IPS-20b (cell line): ENCODE measurements around the gene RAB30.

Experiments
- H3K27ac ChIP-seq: one replicate; pipeline ENCODE4 v1.5.1; 2013; ENCODE audit warnings: low read length
- H3K27me3 ChIP-seq: 2 replicates; pipeline ENCODE4 v1.6.1; 2013; ENCODE audit warnings: mild to moderate bottlenecking, low read length, inconsistent platforms; ENCODE audit not compliant: insufficient read depth
- H3K36me3 ChIP-seq: 2 replicates; pipeline ENCODE4 v1.6.1; 2013; ENCODE audit warnings: low read depth, mild to moderate bottlenecking, inconsistent platforms, low read length, moderate library complexity; ENCODE audit not compliant: insufficient read depth
- H3K4me1 ChIP-seq: 2 replicates; pipeline ENCODE4 v1.6.1; 2013; ENCODE audit warnings: mild to moderate bottlenecking, control low read depth, inconsistent platforms, low read length, moderate library complexity; ENCODE audit not compliant: insufficient read depth
- H3K4me3 ChIP-seq: 2 replicates; pipeline ENCODE4 v1.5.1; 2013; ENCODE audit warnings: mild to moderate bottlenecking, low read length, inconsistent platforms
- H3K9ac ChIP-seq: 2 replicates; pipeline ENCODE4 v1.6.1; 2013; ENCODE audit warnings: low read depth, mild to moderate bottlenecking, inconsistent platforms, low read length, moderate library complexity
- H3K9me3 ChIP-seq: 2 replicates; pipeline ENCODE4 v1.6.1; 2013; ENCODE audit warnings: mild to moderate bottlenecking, low read depth, low read length, inconsistent platforms; ENCODE audit not compliant: insufficient read depth

RAB30 gene, protein sequence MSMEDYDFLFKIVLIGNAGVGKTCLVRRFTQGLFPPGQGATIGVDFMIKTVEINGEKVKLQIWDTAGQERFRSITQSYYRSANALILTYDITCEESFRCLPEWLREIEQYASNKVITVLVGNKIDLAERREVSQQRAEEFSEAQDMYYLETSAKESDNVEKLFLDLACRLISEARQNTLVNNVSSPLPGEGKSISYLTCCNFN

DNA sequence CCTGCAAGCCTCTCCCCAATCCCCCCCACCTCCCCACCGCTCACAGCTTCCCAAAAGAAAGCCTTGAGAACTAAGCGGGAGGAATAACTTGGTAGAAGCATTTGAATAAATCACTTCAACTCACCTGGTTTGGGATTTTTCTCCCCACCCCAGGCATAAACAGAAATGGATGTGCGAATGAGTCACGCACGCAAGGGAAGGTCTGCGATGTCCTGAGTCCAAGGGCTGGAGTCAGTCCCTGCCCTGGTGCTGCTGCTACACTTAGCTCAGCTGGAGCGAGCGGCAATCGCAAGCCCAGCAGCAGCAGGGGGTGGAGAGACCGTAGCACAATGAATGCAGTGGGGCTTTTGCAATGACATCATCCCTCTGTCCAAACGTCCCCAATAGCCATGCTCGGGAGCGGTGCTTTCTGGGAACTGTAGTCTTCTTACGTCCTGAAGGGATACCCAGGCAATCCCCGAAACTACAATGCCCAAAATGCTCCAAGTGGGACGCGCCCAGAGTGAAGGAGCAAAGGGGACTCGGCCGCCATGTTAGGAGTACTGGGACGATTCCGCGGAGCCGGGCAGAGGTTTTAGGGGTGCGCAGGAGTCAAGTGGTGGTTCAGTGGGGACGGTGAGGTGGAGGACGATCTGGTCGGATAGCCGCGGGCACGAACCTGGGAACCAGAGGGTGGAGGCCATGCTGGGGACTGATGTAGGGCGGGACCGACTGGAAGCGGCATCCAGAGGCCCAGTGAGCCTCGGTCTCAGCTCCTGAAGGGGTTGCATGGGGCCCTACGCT, at the start of gene RAB30:
TSS of gene RAB30 (minus strand) at position 331 of the 783 bp plus-strand sequence. CDS start 74,581 bp downstream, outside the sequence.
- Histone ChIP-seq H3K9me3 (no peaks in the 10 kb centered on the region), H3K27me3 (peaks cover 5% of the 10 kb centered on the region; the same call in 1 of the 2 replicates), H3K4me3 (peak within 1 kb of the TSS; percentile 94), H3K27ac (peak within 1 kb of the TSS; percentile 93), H3K9ac (peak within 1 kb of the TSS; percentile 97), H3K36me3 (peaks cover 23% of the 10 kb centered on the region), H3K4me1 (peaks cover 18% of the 10 kb centered on the region)

DNA sequence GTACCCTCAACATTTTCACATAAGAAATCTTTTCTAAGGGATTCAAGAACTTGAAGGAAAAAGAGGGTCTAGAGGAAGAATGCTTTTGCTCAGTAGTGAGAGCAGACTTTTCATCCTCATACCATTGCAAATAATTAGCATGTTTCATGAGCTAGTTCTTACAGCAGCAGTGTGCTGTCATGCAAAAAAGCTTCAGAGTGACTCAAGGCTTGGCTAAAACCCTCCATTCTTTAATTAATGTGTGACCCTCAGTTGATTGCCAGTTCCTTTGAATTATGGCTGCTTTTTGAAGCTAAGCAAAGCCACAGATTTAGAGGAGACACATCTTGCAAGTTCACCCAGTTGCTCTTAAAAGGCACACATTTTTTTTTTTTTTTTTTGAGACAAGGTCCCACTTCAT, 48.6 kb upstream of the RAB30 start:
- H3K4me1 ChIP-seq: no peaks in the 10 kb centered on the region; the same call in 1 of the 2 replicates
- H3K27ac ChIP-seq: no peak overlapping the region
- no peaks in the 10 kb centered on the region for H3K27me3 ChIP-seq
- H3K9me3 ChIP-seq: no peaks in the 10 kb centered on the region
- H3K9ac ChIP-seq: no peak overlapping the region
- H3K36me3 ChIP-seq: no peaks in the 10 kb centered on the region
- H3K4me3 ChIP-seq: no peak overlapping the region

DNA sequence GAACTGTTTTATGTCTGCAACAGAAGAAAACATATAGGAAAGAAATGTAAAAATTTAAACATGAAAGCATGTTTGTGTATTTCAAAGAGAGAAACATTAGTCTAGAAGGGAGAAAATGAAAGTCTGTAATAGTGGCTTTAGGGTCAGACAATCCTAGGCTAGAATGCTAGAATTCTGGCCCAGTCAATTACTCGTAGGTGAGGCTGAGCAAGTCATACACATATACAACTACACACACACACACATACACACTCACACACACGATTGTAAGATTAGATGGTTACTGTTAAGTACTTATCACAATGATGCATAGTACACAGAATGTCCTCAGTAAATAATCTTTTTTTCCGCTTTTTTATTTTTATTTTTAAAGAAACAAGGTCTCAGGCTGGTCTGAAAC, 47.5 kb upstream of the RAB30 start:
- no peak overlapping the region for H3K9ac ChIP-seq
- H3K36me3 ChIP-seq: no peaks in the 10 kb centered on the region
- no peak overlapping the region for H3K27ac ChIP-seq
- no peak overlapping the region for H3K4me3 ChIP-seq
- no peaks in the 10 kb centered on the region; the same call in 1 of the 2 replicates for H3K4me1 ChIP-seq
- no peaks in the 10 kb centered on the region for H3K27me3 ChIP-seq
- no peaks in the 10 kb centered on the region for H3K9me3 ChIP-seq

DNA sequence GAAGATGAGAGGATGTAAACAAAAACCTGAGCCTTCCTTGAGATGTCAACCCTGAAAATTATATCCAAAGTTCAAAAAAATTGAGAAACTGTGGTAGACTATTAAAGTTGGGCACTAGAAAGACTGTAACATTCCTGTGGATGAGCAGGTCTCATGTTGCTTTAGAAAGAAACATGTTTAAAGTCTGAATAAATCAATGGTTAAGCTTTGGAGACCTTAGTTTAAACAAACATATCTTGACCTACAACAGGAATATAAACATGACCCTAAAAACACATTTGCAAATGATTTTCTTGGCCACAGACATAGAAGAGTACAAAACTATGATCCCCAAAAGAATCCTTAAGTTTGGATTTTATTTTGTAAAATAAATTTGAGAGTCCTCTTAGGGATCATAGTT, 47.1 kb upstream of the RAB30 start:
- H3K9me3 ChIP-seq: no peaks in the 10 kb centered on the region

DNA sequence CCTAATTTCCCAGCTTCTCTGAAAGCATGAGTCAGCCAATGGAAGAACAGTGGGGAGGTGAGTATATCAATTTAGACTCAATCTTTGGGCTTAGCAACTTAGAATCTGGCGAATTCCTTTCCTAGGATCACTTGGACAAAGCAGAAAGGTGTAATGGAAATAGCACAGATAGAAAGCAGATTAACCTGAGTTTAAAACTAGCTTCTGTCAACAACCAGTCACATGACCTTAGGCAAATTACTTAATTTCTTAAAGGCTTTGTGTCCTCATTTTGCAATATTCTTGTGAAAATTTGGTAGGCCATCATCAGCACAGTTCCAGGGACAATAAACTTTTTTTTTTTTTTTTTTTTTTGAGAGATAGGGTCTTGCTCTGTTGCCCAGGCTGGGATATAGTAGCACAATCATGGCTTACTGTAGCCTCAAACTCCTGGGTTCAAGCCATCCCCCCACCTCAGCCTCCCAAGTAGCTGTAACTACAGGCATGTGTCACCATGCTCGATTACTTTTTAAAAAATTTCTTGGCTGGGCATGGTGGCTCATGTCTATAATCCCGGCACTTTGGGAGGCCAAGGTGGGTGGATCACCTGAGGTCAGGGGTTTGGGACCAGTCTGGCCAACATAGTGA, 44.4 kb upstream of the RAB30 start:
- H3K27ac ChIP-seq: no peak overlapping the region
- H3K36me3 ChIP-seq: no peaks in the 10 kb centered on the region
- no peak overlapping the region for H3K9ac ChIP-seq
- H3K4me3 ChIP-seq: no peak overlapping the region
- no peaks in the 10 kb centered on the region; the same call in 1 of the 2 replicates for H3K4me1 ChIP-seq
- H3K27me3 ChIP-seq: no peaks in the 10 kb centered on the region
- no peaks in the 10 kb centered on the region for H3K9me3 ChIP-seq

More for the DNA sequence above, 47.1 kb upstream of the RAB30 start:
- H3K36me3 ChIP-seq: no peaks in the 10 kb centered on the region
- no peak overlapping the region for H3K27ac ChIP-seq
- H3K27me3 ChIP-seq: no peaks in the 10 kb centered on the region
- H3K4me3 ChIP-seq: no peak overlapping the region
- no peaks in the 10 kb centered on the region; the same call in 1 of the 2 replicates for H3K4me1 ChIP-seq
- H3K9ac ChIP-seq: no peak overlapping the region

DNA sequence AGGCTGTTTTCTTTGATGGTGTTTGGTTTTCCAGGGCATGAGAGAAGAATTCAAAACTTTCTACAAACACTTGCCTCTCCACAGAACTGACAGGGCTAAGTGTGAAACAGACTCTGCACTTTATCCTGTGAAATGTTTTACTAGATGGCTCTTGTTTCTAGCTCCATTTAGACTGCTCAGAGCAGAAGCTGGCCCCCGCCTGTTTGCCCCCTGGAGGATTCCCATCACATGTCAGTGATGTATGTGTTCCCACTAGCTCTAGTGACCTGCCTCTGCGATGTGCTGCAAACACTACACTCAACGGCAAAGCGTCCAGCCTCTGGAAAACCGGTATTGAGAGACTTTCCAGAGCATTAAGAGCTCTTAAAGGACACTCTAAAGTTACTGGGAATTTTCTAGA, 43.9 kb upstream of the RAB30 start:
- Histone ChIP-seq H3K9me3 (no peaks in the 10 kb centered on the region), H3K36me3 (no peaks in the 10 kb centered on the region), H3K27me3 (no peaks in the 10 kb centered on the region), H3K4me1 (no peaks in the 10 kb centered on the region; the same call in 1 of the 2 replicates), H3K9ac (no peak overlapping the region), H3K4me3 (no peak overlapping the region), H3K27ac (no peak overlapping the region)

DNA sequence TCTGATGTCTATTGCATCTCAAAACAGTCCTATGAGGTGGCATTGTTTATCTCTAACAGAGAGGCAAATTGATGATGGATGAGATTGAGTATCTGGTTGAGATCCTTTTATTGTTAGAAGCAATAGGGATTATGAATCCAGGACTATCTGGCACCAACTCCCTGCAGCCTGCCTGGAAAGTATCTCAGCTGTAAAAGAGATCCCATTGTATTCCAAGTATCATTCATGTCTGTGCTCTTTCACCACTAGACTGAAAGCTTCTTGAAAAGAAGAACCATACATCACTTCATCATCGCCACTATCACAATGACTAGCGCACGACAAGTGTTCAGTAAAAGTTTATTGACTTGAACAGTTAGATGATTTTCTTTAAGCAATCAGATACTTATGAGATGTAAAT, 43.3 kb upstream of the RAB30 start:
- H3K9me3 ChIP-seq: no peaks in the 10 kb centered on the region

DNA sequence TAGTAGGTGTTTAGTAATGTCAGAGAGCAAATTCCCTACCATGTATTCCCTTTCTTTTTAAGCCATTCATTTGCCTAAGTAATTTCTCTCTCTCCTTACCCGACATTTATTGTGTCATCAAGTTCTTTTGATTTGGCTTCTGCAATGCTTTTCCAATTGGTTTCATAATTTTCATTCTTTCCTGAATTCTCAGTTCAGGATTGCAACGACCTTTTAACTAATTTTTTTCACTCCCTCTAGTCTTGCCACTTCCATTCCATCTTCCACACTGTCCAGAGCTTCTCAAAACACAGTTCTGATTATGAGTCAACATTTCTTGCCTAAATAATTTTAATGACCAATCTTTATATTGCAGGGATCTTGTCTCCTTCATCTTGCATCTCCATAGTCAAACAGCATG, 41.2 kb upstream of the RAB30 start:
- Histone ChIP-seq H3K4me1 (no peaks in the 10 kb centered on the region), H3K9me3 (no peaks in the 10 kb centered on the region), H3K27ac (no peak overlapping the region), H3K4me3 (no peak overlapping the region), H3K36me3 (no peaks in the 10 kb centered on the region), H3K27me3 (no peaks in the 10 kb centered on the region), H3K9ac (no peak overlapping the region)

More for the DNA sequence above, 43.3 kb upstream of the RAB30 start:
- no peaks in the 10 kb centered on the region for H3K36me3 ChIP-seq
- no peaks in the 10 kb centered on the region for H3K4me1 ChIP-seq
- no peak overlapping the region for H3K9ac ChIP-seq
- H3K27ac ChIP-seq: no peak overlapping the region
- no peaks in the 10 kb centered on the region for H3K27me3 ChIP-seq
- no peak overlapping the region for H3K4me3 ChIP-seq

DNA sequence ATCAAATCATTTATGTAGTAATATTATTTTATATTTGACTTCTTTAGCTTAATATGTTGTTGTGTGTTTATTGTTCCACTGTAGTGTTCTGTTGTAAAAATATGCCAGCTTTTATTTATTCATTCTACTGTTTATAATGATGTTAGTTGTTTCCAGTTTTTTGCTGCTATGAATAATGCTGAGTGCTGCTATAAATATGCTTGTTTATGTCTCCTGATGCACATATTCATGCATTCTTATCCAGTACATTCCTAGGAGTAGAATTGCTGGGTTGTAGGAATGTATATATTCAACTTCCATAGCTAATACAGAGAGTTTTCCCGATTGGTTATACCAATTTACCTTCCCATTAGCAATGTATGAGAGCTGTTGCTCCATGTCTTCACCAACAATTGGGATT, 33.5 kb upstream of the RAB30 start:
- Histone ChIP-seq H3K4me3 (no peak overlapping the region), H3K27ac (no peak overlapping the region), H3K9ac (no peak overlapping the region), H3K27me3 (no peaks in the 10 kb centered on the region), H3K9me3 (no peaks in the 10 kb centered on the region), H3K36me3 (no peaks in the 10 kb centered on the region), H3K4me1 (no peaks in the 10 kb centered on the region)

DNA sequence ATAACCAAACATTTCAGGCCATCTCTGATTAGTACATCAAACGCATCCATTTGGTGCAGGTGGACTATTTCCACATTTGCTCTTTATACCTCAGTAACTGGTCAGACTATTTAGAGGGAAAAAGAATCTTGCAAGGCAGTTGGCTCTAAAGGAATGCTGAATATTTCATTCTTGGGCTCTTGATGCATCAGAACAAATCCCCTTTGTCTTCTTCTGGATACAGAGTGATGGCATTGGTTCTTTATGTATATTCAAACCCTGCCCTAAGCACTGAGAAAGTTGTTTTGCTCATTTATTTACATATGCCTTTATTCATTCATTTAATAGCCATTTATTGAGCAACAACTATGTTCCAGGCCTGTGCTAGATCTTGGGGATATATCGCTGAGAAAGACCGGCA, 31.1 kb upstream of the RAB30 start:
- Histone ChIP-seq H3K36me3 (no peaks in the 10 kb centered on the region), H3K4me1 (no peaks in the 10 kb centered on the region), H3K9me3 (no peaks in the 10 kb centered on the region), H3K27me3 (no peaks in the 10 kb centered on the region), H3K4me3 (no peak overlapping the region), H3K9ac (no peak overlapping the region), H3K27ac (no peak overlapping the region)

DNA sequence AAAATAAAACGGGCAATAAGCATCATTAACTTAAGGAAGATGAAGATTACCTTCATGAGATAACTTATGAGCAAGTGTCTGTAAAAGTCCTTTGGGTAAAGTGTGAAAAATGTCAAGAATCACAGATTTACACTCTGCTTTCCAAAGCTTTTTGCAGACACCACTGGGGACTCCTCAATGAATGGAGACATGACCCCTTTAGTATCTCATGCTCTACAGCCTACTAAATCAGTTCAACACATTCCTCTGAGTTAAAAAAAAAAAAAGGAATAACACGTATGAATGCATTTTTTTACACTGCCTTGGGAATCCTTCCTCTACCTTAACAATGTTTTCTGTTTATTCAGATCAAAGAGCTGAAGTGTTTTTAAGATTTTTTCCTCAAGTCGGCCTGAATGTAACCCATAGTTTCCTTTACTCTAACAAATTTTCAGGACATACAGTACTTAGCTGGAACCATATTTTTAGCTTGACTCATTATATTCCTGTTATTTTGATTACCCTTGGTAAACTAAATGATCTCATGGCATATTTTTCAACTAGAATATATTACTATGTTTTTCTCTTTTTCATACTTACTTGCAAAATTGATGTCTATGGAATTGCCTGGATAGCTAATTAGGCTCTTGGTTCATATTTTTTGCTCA, 25.9 kb upstream of the RAB30 start:
- H3K27me3 ChIP-seq: no peaks in the 10 kb centered on the region
- no peaks in the 10 kb centered on the region for H3K36me3 ChIP-seq
- H3K9ac ChIP-seq: no peak overlapping the region
- H3K4me3 ChIP-seq: no peak overlapping the region
- no peaks in the 10 kb centered on the region for H3K4me1 ChIP-seq
- no peak overlapping the region for H3K27ac ChIP-seq
- H3K9me3 ChIP-seq: no peaks in the 10 kb centered on the region
